SK-N-SH (cell line): ENCODE results near the gene SLC37A3. TPM values are rescaled to one million over a fixed set of nuclear protein-coding genes. Genes with fewer than 3 reads are reported as not detected.

Source experiments
- CTCF ChIA-PET: fragments of 300-600, 350-600 bp; formaldehyde crosslinking; extraction: SDS; loops from one replicate; lab custom pipeline; 2021; lab: Yijun Ruan, JAX
- POLR2A ChIA-PET: fragments of 350-600 bp; sonication (Branson Sonifier 250); formaldehyde crosslinking; extraction: SDS; loops from one replicate; lab custom pipeline; 2020; ENCODE audit warnings: antibody characterized with exemption, inconsistent platforms; lab: Yijun Ruan, JAX
- DNase-seq: peaks from one replicate; pipeline ENCODE4 v3.0.0; 2012
- H2AFZ ChIP-seq: fragments of 200-600 bp; sonication (generic); 2 replicates; pipeline ENCODE4 v1.8.1; 2016; ENCODE audit warnings: antibody characterized with exemption, mild to moderate bottlenecking, low read depth
- H3F3A ChIP-seq: fragments of 200-600 bp; sonication (generic); replicated peaks from 2 replicates; pipeline ENCODE3; 2016; ENCODE audit warnings: antibody characterized with exemption, mild to moderate bottlenecking; ENCODE audit not compliant: insufficient read depth
- H3K27ac ChIP-seq, 2 experiments: fragments of 200-500 bp in 1 of 2; fragments of 200-600 bp in 1 of 2; sonication (Bioruptor generic) in 1 of 2; sonication (generic), shearing (Covaris generic) in 1 of 2; 2 replicates each; pipeline versions ENCODE4 v1.5.1 to v1.6.1; 2014 to 2016; ENCODE audit warnings: low read depth in 2 of 2, inconsistent platforms in 1 of 2, low read length in 1 of 2, mild to moderate bottlenecking in 1 of 2, mixed read lengths in 1 of 2
- H3K27me3 ChIP-seq: fragments of 200-600 bp; sonication (generic), shearing (Covaris generic); 2 replicates; pipeline ENCODE4 v1.6.1; 2016; ENCODE audit warnings: mixed run types; ENCODE audit not compliant: insufficient read depth
- H3K36me3 ChIP-seq, 2 experiments: fragments of 200-500 bp in 1 of 2; fragments of 200-600 bp in 1 of 2; sonication (Bioruptor generic) in 1 of 2; sonication (generic) in 1 of 2; replicated peaks in 1 of 2; 2 replicates each; pipeline versions ENCODE3 to v1.5.1; 2014 to 2016; ENCODE audit warnings: low read length in 1 of 2, mild to moderate bottlenecking in 1 of 2; ENCODE audit not compliant: insufficient read depth in 2 of 2, control insufficient read depth in 1 of 2
- H3K4me1 ChIP-seq, 2 experiments: fragments of 200-500 bp in 1 of 2; fragments of 200-600 bp in 1 of 2; sonication (Bioruptor generic) in 1 of 2; sonication (generic), shearing (Covaris generic) in 1 of 2; 2 replicates each; pipeline versions ENCODE4 v1.5.1 to v1.6.1; 2014 to 2016; ENCODE audit warnings: low read depth in 1 of 2, low read length in 1 of 2, mixed run types in 1 of 2; ENCODE audit not compliant: insufficient read depth in 2 of 2, control insufficient read depth in 1 of 2
- H3K4me2 ChIP-seq: fragments of 200-600 bp; sonication (generic), shearing (Covaris generic); 2 replicates; pipeline ENCODE4 v1.6.1; 2017; ENCODE audit warnings: mixed run types
- H3K4me3 ChIP-seq, 2 experiments: fragments of 200-500 bp in 1 of 2; fragments of 200-600 bp in 1 of 2; sonication (Bioruptor generic) in 1 of 2; sonication (generic), shearing (Covaris generic) in 1 of 2; 2 replicates each; pipeline versions ENCODE4 v1.5.1 to v1.8.1; 2014 to 2016; ENCODE audit warnings: low read depth in 2 of 2, inconsistent platforms in 1 of 2, low read length in 1 of 2, mild to moderate bottlenecking in 1 of 2, mixed read lengths in 1 of 2, moderate library complexity in 1 of 2
- H3K79me2 ChIP-seq: fragments of 200-600 bp; sonication (generic); 2 replicates; pipeline ENCODE4 v1.8.1; 2017; ENCODE audit warnings: mild to moderate bottlenecking; ENCODE audit not compliant: insufficient read depth
- H3K9ac ChIP-seq: fragments of 200-600 bp; sonication (generic); 2 replicates; pipeline ENCODE4 v1.6.1; 2017; ENCODE audit warnings: mixed run types
- H3K9me2 ChIP-seq: fragments of 200-600 bp; sonication (generic); 2 replicates; pipeline ENCODE4 v1.6.1; 2017; ENCODE audit warnings: mixed run types
- H3K9me3 ChIP-seq: fragments of 200-600 bp; sonication (generic); 2 replicates; pipeline ENCODE4 v1.6.1; 2017; ENCODE audit warnings: mixed run types, mild to moderate bottlenecking, moderate library complexity
- H4K20me1 ChIP-seq: fragments of 200-600 bp; sonication (generic); 2 replicates; pipeline ENCODE4 v1.6.1; 2017; ENCODE audit warnings: mild to moderate bottlenecking, mixed run types; ENCODE audit not compliant: insufficient read depth
- ELF1 ChIP-seq: IDR thresholded peaks from 2 replicates; pipeline ENCODE4 v1.4.0; 2012
- EZH2phosphoT487 ChIP-seq: fragments of 200-600 bp; sonication (generic); IDR thresholded peaks from 2 replicates; pipeline ENCODE4 v1.6.1; 2017; ENCODE audit warnings: low read depth, mixed run types, mild to moderate bottlenecking, antibody characterized with exemption, moderate library complexity, borderline replicate concordance
- GABPA ChIP-seq: IDR thresholded peaks from 2 replicates; pipeline ENCODE4 v1.4.0; 2012; ENCODE audit warnings: low read depth, mild to moderate bottlenecking
- NFIC ChIP-seq: IDR thresholded peaks from 2 replicates; pipeline ENCODE4 v1.4.0; 2012; ENCODE audit warnings: borderline replicate concordance
- NRF1 ChIP-seq: IDR thresholded peaks from 2 replicates; pipeline ENCODE4 v1.6.1; 2012; ENCODE audit warnings: low read depth, mild to moderate bottlenecking, low read length
- PBX3 ChIP-seq: IDR thresholded peaks from 2 replicates; pipeline ENCODE4; 2012
- POLR2AphosphoS5 ChIP-seq: IDR thresholded peaks from 2 replicates; pipeline ENCODE4 v1.6.1; 2012; ENCODE audit warnings: low read depth, low read length
- RFX5 ChIP-seq: IDR thresholded peaks from 2 replicates; pipeline ENCODE4 v1.6.1; 2012; ENCODE audit warnings: mild to moderate bottlenecking, improper control_type of control experiment, low read length
- RXRA ChIP-seq: IDR thresholded peaks from 2 replicates; pipeline ENCODE4 v1.4.0; 2012; ENCODE audit warnings: low read depth, mild to moderate bottlenecking, borderline replicate concordance
- SMC3 ChIP-seq: IDR thresholded peaks from 2 replicates; pipeline ENCODE4 v1.6.1; 2012; ENCODE audit warnings: low read depth, low read length, improper control_type of control experiment
- TCF12 ChIP-seq: IDR thresholded peaks from 2 replicates; pipeline ENCODE4 v1.4.0; 2012
- TEAD4 ChIP-seq: IDR thresholded peaks from 2 replicates; pipeline ENCODE4 v1.4.0; 2012; ENCODE audit warnings: mild to moderate bottlenecking, borderline replicate concordance; ENCODE audit not compliant: insufficient read depth
- USF1 ChIP-seq: IDR thresholded peaks from 2 replicates; pipeline ENCODE4 v1.4.0; 2012; ENCODE audit warnings: low read depth, borderline replicate concordance
- YY1 ChIP-seq: IDR thresholded peaks from 2 replicates; pipeline ENCODE4 v1.4.0; 2012; ENCODE audit warnings: low read depth, mild to moderate bottlenecking
- WGBS: methylation state at CpG from one replicate; pipeline ENCODE4 v1.1.6; 2017; ENCODE audit warnings: low lambda C conversion rate; 5-methylcytosine and 5-hydroxymethylcytosine counted together
- polyA plus RNA-seq, 3 experiments: library from polyadenylated mRNA; depleted of rRNA; stranded (reverse); fragments of >200 nt; gene quantifications; 2 replicates each; pipeline ENCODE4 v1.2.3, GENCODE V29; 2012
- TF ChIP-seq, protein P1 (sequence below): IDR thresholded peaks from 2 replicates; pipeline ENCODE4 v1.4.0; 2012; ENCODE audit warnings: low read depth, borderline replicate concordance

The SLC37A3 gene
- polyA plus RNA-seq, 1 of the 3 experiments (the other 2 are of a cell fraction): 53.3 TPM

- no peaks in the 10 kb centered on the region for H3K36me3 ChIP-seq
- H2AFZ ChIP-seq: no peak overlapping the region
- H3K9me3 ChIP-seq: no peaks in the 10 kb centered on the region
- ChIA-PET POLR2A (no interaction called here), CTCF (interaction anchor here (0.6 kb wide), 1 partner anchor 37 kb away, joined by 3 read pairs; no protein-coding TSS in a partner anchor)
- no peaks in the 10 kb centered on the region for H3K9me2 ChIP-seq
- peaks cover 89% of the 10 kb centered on the region for H4K20me1 ChIP-seq
- TF ChIP-seq TEAD4: no peak
- TF ChIP-seq YY1: no peak
- no peak for TF ChIP-seq RFX5
- no peak for TF ChIP-seq TCF12
- TF ChIP-seq NFIC: no peak
- no peak for TF ChIP-seq POLR2AphosphoS5
- TF ChIP-seq GABPA: no peak
- H3K4me1 ChIP-seq: no peaks in the 10 kb centered on the region
- DNase-seq: no peak
- peaks cover 2% of the 10 kb centered on the region for H3F3A ChIP-seq
- H3K4me2 ChIP-seq: no peak overlapping the region
- 97% methylated on average over 8 of the region's 8 CpGs for WGBS
- H3K27ac ChIP-seq: no peak overlapping the region
- no peaks in the 10 kb centered on the region for H3K27me3 ChIP-seq
- H3K9ac ChIP-seq: no peak overlapping the region
- H3K4me3 ChIP-seq: no peak overlapping the region
- peaks cover 65% of the 10 kb centered on the region for H3K79me2 ChIP-seq
Measured at GRCh38 chr7:140390466-140391190, 7.7 kb downstream of the SLC37A3 start.

DNA sequence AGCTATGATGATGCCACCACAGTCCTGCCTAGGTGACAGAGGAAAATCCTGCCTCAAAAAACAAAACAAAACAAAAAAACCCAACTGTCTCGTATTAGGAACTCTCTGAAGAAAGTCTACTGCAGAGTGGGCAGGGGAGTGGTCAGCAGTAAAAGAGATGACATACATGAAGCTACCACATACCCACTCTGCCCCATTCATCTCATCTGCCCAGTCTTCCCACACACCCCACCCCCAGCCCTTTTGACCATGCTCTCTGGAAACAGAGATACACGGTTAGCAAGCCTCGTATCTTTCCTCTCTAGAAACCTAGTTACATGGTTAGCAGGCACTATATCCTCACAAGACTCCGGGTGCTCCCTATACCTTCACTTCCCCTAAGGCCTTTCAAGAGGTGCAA, 8.3 kb downstream of the SLC37A3 start:
- Histone ChIP-seq H3K4me3 (no peak overlapping the region), H3K9me3 (no peaks in the 10 kb centered on the region), H3K79me2 (peaks cover 64% of the 10 kb centered on the region), H3F3A (no peaks in the 10 kb centered on the region), H3K4me1 (no peaks in the 10 kb centered on the region), H4K20me1 (peaks cover 88% of the 10 kb centered on the region), H2AFZ (no peak overlapping the region), H3K4me2 (no peak overlapping the region), H3K9ac (no peak overlapping the region), H3K27ac (no peak overlapping the region), H3K36me3 (no peaks in the 10 kb centered on the region), H3K9me2 (no peaks in the 10 kb centered on the region), H3K27me3 (no peaks in the 10 kb centered on the region)
- WGBS: 98% methylated on average over 4 of the region's 4 CpGs
- TF ChIP-seq SMC3 (no peak), EZH2phosphoT487 (no peak), RXRA (no peak), GABPA (no peak), ELF1 (no peak), RFX5 (no peak)
- DNase-seq: no peak
- ChIA-PET CTCF (no interaction called here), POLR2A (no interaction called here)

DNA sequence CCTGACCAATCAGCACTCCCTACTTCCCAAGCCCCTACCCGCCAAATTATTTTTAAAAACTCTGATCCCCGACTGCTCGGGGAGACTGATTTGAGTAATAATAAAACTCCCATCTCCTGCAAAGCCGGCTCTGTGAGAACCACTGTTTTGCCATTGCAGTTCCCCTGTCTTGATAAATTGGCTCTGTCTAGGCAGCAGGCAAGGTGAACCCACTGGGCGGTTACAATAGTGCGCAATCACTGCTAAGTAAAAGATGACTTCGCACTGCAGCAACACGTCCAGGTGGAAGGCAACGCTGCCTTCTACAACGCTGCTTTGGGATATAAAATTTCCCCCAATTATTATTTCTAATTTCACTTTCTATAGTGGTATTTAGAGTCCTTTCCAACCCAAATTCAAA, 8.9 kb downstream of the SLC37A3 start:
- H3K4me2 ChIP-seq: no peak overlapping the region
- peaks cover 64% of the 10 kb centered on the region for H3K79me2 ChIP-seq
- peaks cover 83% of the 10 kb centered on the region for H4K20me1 ChIP-seq
- H3K9me2 ChIP-seq: no peaks in the 10 kb centered on the region
- no peak overlapping the region for H3K9ac ChIP-seq
- no peak overlapping the region for H3K4me3 ChIP-seq
- H3K27me3 ChIP-seq: no peaks in the 10 kb centered on the region
- no peaks in the 10 kb centered on the region for H3K36me3 ChIP-seq
- no peak for TF ChIP-seq USF1
- TF ChIP-seq PBX3: no peak
- no peak for TF ChIP-seq NRF1
- TF ChIP-seq, protein P1, sequence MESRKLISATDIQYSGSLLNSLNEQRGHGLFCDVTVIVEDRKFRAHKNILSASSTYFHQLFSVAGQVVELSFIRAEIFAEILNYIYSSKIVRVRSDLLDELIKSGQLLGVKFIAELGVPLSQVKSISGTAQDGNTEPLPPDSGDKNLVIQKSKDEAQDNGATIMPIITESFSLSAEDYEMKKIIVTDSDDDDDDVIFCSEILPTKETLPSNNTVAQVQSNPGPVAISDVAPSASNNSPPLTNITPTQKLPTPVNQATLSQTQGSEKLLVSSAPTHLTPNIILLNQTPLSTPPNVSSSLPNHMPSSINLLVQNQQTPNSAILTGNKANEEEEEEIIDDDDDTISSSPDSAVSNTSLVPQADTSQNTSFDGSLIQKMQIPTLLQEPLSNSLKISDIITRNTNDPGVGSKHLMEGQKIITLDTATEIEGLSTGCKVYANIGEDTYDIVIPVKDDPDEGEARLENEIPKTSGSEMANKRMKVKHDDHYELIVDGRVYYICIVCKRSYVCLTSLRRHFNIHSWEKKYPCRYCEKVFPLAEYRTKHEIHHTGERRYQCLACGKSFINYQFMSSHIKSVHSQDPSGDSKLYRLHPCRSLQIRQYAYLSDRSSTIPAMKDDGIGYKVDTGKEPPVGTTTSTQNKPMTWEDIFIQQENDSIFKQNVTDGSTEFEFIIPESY: no peak
- 96% methylated on average over 10 of the region's 10 CpGs for WGBS
- H3K27ac ChIP-seq: no peak overlapping the region
- POLR2A ChIA-PET: no interaction called here
- H3K9me3 ChIP-seq: no peaks in the 10 kb centered on the region
- CTCF ChIA-PET: no interaction called here
- H2AFZ ChIP-seq: no peak overlapping the region
- no peaks in the 10 kb centered on the region for H3K4me1 ChIP-seq
- no peaks in the 10 kb centered on the region for H3F3A ChIP-seq
- DNase-seq: no peak
